Kidney (tissue), 14 donors: ENCODE data around the gene PRLH. TPM values are rescaled to one million over a fixed set of nuclear protein-coding genes. Genes with fewer than 3 reads are reported as not detected.
A peak's percentile ranks its signal among the peaks of the same experiment; 100 is the strongest.

Experiments used
- DNase-seq, 5 donors: peaks; one replicate each; pipeline ENCODE4 v3.0.0-alpha.2; 2013 to 2020
- FAIRE-seq: peaks from 2 replicates; lab custom pipeline; 2012; peaks lifted over from hg19 to GRCh38; lab: Jason Lieb, UNC
- H3K27ac ChIP-seq, 2 donors: one replicate each; pipeline ENCODE4 v1.7.0; 2013; ENCODE audit warnings: low read depth in 2 of 2, low read length in 2 of 2, inconsistent platforms in 1 of 2
- H3K27me3 ChIP-seq: one replicate; pipeline ENCODE4 v1.7.1; 2013; ENCODE audit warnings: low read length, inconsistent platforms; ENCODE audit not compliant: control insufficient read depth, insufficient read depth
- H3K36me3 ChIP-seq, 3 donors: one replicate each; pipeline versions ENCODE4 v1.7.0 to v1.7.1; 2013; ENCODE audit warnings: low read length in 3 of 3, control low read depth in 1 of 3, inconsistent platforms in 1 of 3; ENCODE audit not compliant: insufficient read depth in 3 of 3, control insufficient read depth in 2 of 3
- H3K4me1 ChIP-seq, 3 donors: one replicate each; pipeline versions ENCODE4 v1.7.0 to v1.7.1; 2013; ENCODE audit warnings: low read length in 3 of 3, inconsistent platforms in 1 of 3, low read depth in 1 of 3; ENCODE audit not compliant: control insufficient read depth in 2 of 3, insufficient read depth in 2 of 3
- H3K4me3 ChIP-seq, 3 donors: one replicate each; pipeline versions ENCODE4 v1.7.0 to v1.8.1; 2013; ENCODE audit warnings: low read length in 3 of 3, control low read depth in 1 of 3, inconsistent platforms in 1 of 3
- H3K9ac ChIP-seq, 3 donors: one replicate each; pipeline versions ENCODE4 v1.7.0 to v1.7.1; 2013; ENCODE audit warnings: low read length in 3 of 3, control low read depth in 1 of 3, inconsistent platforms in 1 of 3
- H3K9me3 ChIP-seq, 3 donors: one replicate each; pipeline versions ENCODE4 v1.7.0 to v1.7.1; 2013; ENCODE audit warnings: low read length in 3 of 3, control low read depth in 1 of 3, inconsistent platforms in 1 of 3; ENCODE audit not compliant: control insufficient read depth in 2 of 3, insufficient read depth in 1 of 3
- intact Hi-C: fragments of 100-400 bp; cut with DNase I; formaldehyde crosslinking; loops from one replicate; pipeline ENCODE4 v1.11.1; 2022
- polyA plus RNA-seq: library from polyadenylated mRNA; stranded (reverse); fragments of 350-450 nt; fragmentation: Illumina TruSeq; extraction: RNeasy Lipid Tissue Mini Kit (QIAGEN cat#74804); gene quantifications from one replicate; pipeline ENCODE4 v1.2.3, GENCODE V29; 2014; ENCODE audit warnings: low read depth, low replicate concordance; ENCODE audit not compliant: insufficient read depth
- total RNA-seq: library from RNA; stranded (reverse); fragmentation: NEBNext Ultra II Directional; extraction: Animal tissue kit (Norgen Biotek cat#: 25700); gene quantifications from one replicate; pipeline ENCODE4 v1.2.1, GENCODE V29; 2021
- TF ChIP-seq, protein P1 (sequence below): IDR thresholded peaks from 3 replicates; pipeline ENCODE4 v1.5.1; 2012; ENCODE audit warnings: mild to moderate bottlenecking, moderate library complexity, borderline replicate concordance; ENCODE audit not compliant: insufficient read depth; ENCODE audit errors: extremely low read depth
- donor health status: control.
- donor health status: control.
- donor health status: control.
- donor health status: control.
- donor health status: control.
- donor health status: DM: yes; HTN: yes; CAD: no.
- donor health status: Normal renal cell carcinoma (clear cell type).

The PRLH gene
- total and polyA plus RNA-seq, 2 donors from 2014 or later = not detected

GRCh38 chr2:237542001-237542704, 24.2 kb upstream of the PRLH start:
- DNase-seq (no peak), FAIRE-seq (no peak)
- no peaks in the 10 kb centered on the region for H3K4me1 ChIP-seq
- H3K4me3 ChIP-seq = no peak overlapping the region
- TF ChIP-seq, protein P1, sequence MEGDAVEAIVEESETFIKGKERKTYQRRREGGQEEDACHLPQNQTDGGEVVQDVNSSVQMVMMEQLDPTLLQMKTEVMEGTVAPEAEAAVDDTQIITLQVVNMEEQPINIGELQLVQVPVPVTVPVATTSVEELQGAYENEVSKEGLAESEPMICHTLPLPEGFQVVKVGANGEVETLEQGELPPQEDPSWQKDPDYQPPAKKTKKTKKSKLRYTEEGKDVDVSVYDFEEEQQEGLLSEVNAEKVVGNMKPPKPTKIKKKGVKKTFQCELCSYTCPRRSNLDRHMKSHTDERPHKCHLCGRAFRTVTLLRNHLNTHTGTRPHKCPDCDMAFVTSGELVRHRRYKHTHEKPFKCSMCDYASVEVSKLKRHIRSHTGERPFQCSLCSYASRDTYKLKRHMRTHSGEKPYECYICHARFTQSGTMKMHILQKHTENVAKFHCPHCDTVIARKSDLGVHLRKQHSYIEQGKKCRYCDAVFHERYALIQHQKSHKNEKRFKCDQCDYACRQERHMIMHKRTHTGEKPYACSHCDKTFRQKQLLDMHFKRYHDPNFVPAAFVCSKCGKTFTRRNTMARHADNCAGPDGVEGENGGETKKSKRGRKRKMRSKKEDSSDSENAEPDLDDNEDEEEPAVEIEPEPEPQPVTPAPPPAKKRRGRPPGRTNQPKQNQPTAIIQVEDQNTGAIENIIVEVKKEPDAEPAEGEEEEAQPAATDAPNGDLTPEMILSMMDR = no peak
- H3K27me3 ChIP-seq = no peaks in the 10 kb centered on the region
- H3K9me3 ChIP-seq = no peaks in the 10 kb centered on the region
- no peaks in the 10 kb centered on the region for H3K36me3 ChIP-seq
- no peak overlapping the region for H3K27ac ChIP-seq
- intact Hi-C loops = no loop called here
- no peak overlapping the region for H3K9ac ChIP-seq

- intact Hi-C loops = no loop called here
- DNase-seq (peak in 1 of 5 donors; percentile 32), FAIRE-seq (no peak)
- Histone ChIP-seq H3K4me1 (peaks cover 0 to 6% (median 3%) of the 10 kb centered on the region in 3 donors), H3K9ac (no peak overlapping the region), H3K27me3 (no peaks in the 10 kb centered on the region), H3K27ac (no peak overlapping the region), H3K4me3 (no peak overlapping the region), H3K9me3 (no peaks in the 10 kb centered on the region), H3K36me3 (no peaks in the 10 kb centered on the region)
- TF ChIP-seq, protein P1 = no peak
Measured at GRCh38 chr2:237546040-237546875, 20.1 kb upstream of the PRLH start.

GRCh38 chr2:237546876-237547395, 19.4 kb upstream of the PRLH start:
- peak in 1 of 5 donors; percentile 61 for DNase-seq
- Histone ChIP-seq H3K27me3 (no peaks in the 10 kb centered on the region), H3K4me3 (no peak overlapping the region), H3K4me1 (peaks cover 0 to 6% (median 3%) of the 10 kb centered on the region in 3 donors), H3K9ac (no peak overlapping the region), H3K9me3 (no peaks in the 10 kb centered on the region), H3K36me3 (no peaks in the 10 kb centered on the region), H3K27ac (no peak overlapping the region)
- TF ChIP-seq, protein P1 = no peak
- intact Hi-C loops = no loop called here
- no peak for FAIRE-seq
